ENCODE data around the gene ZSCAN2.

DNA sequence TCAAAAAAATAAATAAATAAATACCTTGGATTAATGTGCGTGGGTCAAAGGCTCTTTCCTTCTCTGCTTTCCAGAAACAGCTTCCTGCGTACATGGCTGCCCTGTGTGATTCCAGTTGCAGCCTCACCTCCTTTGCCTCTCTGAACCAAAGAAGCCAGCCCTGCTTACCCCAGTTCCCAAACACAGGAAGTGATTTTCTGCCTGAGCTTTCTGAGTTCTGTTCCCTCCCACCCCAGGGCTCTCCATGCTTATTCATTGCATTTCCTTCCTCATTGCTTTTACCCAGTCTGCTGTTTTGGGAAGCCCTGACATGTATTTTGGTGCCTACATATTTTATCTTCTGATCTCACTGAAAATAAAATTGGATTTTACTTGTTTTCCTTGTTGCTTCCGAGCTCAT is 15.4 kb downstream of the ZSCAN2 start:
- TF ChIP-seq, protein P1, sequence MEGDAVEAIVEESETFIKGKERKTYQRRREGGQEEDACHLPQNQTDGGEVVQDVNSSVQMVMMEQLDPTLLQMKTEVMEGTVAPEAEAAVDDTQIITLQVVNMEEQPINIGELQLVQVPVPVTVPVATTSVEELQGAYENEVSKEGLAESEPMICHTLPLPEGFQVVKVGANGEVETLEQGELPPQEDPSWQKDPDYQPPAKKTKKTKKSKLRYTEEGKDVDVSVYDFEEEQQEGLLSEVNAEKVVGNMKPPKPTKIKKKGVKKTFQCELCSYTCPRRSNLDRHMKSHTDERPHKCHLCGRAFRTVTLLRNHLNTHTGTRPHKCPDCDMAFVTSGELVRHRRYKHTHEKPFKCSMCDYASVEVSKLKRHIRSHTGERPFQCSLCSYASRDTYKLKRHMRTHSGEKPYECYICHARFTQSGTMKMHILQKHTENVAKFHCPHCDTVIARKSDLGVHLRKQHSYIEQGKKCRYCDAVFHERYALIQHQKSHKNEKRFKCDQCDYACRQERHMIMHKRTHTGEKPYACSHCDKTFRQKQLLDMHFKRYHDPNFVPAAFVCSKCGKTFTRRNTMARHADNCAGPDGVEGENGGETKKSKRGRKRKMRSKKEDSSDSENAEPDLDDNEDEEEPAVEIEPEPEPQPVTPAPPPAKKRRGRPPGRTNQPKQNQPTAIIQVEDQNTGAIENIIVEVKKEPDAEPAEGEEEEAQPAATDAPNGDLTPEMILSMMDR (IDR thresholded peaks at IDR 0.05; ENCODE audit: insufficient read depth, low read depth, low read length): no peak
- TF ChIP-seq EZH2 (IDR thresholded peaks at IDR 0.05; ENCODE audit: insufficient read depth, low read length): no peak

Measured in astrocyte (in vitro differentiated cells and primary cell).